B cell (primary cell): ENCODE data around the gene NIPBL. TPM values are rescaled to one million over a fixed set of nuclear protein-coding genes. Genes with fewer than 3 reads are reported as not detected.

Source experiments
- ATAC-seq: fragments of 200-7000 bp; cut with Tn5 transposase; one replicate; pipeline ENCODE4 v1.10.0; 2021; ENCODE audit warnings: low read depth, mild to moderate bottlenecking, moderate number of reproducible peaks, moderate library complexity
- CTCF ChIA-PET: fragments of 350-600 bp; sonication (Branson Sonifier 250); formaldehyde crosslinking; loops from one replicate; lab custom pipeline; 2021; ENCODE audit warnings: antibody characterized with exemption, inconsistent platforms; lab: Charles Lee
- POLR2A ChIA-PET: fragments of 350-600 bp; sonication (Branson Sonifier 250); formaldehyde crosslinking; loops from one replicate; lab custom pipeline; 2021; ENCODE audit warnings: antibody characterized with exemption; lab: Charles Lee
- DNase-seq: peaks from one replicate; pipeline ENCODE4 v3.0.0; 2013
- H2AFZ ChIP-seq: 2 replicates; pipeline ENCODE4 v1.6.1; 2012; ENCODE audit warnings: mild to moderate bottlenecking, low read depth, low read length; ENCODE audit not compliant: insufficient read depth, poor library complexity, severe bottlenecking
- H3K27ac ChIP-seq, 2 donors: 1 replicate in 1 of 2; 2 replicates in 1 of 2; pipeline ENCODE4 v1.5.1; 2012 to 2013; ENCODE audit warnings: low read length in 2 of 2, mild to moderate bottlenecking in 2 of 2, moderate library complexity in 1 of 2
- H3K27me3 ChIP-seq, 4 experiments: fragments of 200-600 bp in 1 of 4; sonication (generic) in 1 of 4; replicated peaks in 1 of 4; 1 replicate in 2 of 4; 2 replicates in 2 of 4; pipeline versions ENCODE4 v1.6.1 to v1.7.0; 2013 to 2016; ENCODE audit warnings: low read length in 3 of 4, mild to moderate bottlenecking in 2 of 4, mixed read lengths in 1 of 4, moderate library complexity in 1 of 4; ENCODE audit not compliant: insufficient read depth in 4 of 4, control insufficient read depth in 3 of 4; ENCODE audit errors: control extremely low read depth in 1 of 4
- H3K36me3 ChIP-seq, 2 experiments: replicated peaks in 1 of 2; 1 replicate in 1 of 2; 2 replicates in 1 of 2; pipeline versions ENCODE4 v1.6.1 to v1.7.1; 2013; ENCODE audit warnings: low read length in 1 of 2; ENCODE audit not compliant: insufficient read depth in 2 of 2, control insufficient read depth in 1 of 2; ENCODE audit errors: control extremely low read depth in 1 of 2, extremely low read depth in 1 of 2
- H3K4me1 ChIP-seq, 2 donors: fragments of 200-600 bp in 1 of 2; sonication (generic) in 1 of 2; 1 replicate in 1 of 2; 2 replicates in 1 of 2; pipeline versions ENCODE4 v1.5.1 to v1.6.1; 2013 to 2017; ENCODE audit warnings: low read length in 2 of 2; ENCODE audit not compliant: control insufficient read depth in 2 of 2, insufficient read depth in 2 of 2
- H3K4me2 ChIP-seq: replicated peaks from 2 replicates; pipeline ENCODE3; 2012; ENCODE audit warnings: mild to moderate bottlenecking, low read depth, low read length; ENCODE audit not compliant: poor library complexity, severe bottlenecking
- H3K4me3 ChIP-seq, 5 experiments: fragments of 200-600 bp in 1 of 5; sonication (generic) in 1 of 5; 1 replicate in 3 of 5; 2 replicates in 2 of 5; pipeline versions ENCODE4 v1.5.1 to v1.7.0; 2011 to 2016; ENCODE audit warnings: low read length in 4 of 5, mild to moderate bottlenecking in 4 of 5, low read depth in 2 of 5, control low read depth in 1 of 5, moderate library complexity in 1 of 5; ENCODE audit not compliant: insufficient read depth in 1 of 5; ENCODE audit errors: control extremely low read depth in 1 of 5, extremely low read depth in 1 of 5
- H3K79me2 ChIP-seq: fragments of 200-600 bp; sonication (generic); one replicate; pipeline ENCODE4 v1.6.0; 2016; ENCODE audit warnings: low read length; ENCODE audit not compliant: control insufficient read depth, insufficient read depth
- H3K9ac ChIP-seq: fragments of 200-600 bp; sonication (generic); 2 replicates; pipeline ENCODE4 v1.6.1; 2017; ENCODE audit warnings: mild to moderate bottlenecking, low read length, moderate library complexity
- H3K9me3 ChIP-seq, 3 donors: one replicate each; pipeline versions ENCODE4 v1.6.1 to v1.7.1; 2013; ENCODE audit warnings: low read length in 2 of 3; ENCODE audit not compliant: control insufficient read depth in 2 of 3, insufficient read depth in 1 of 3; ENCODE audit errors: control extremely low read depth in 1 of 3
- H4K20me1 ChIP-seq: 2 replicates; pipeline ENCODE4 v1.6.0; 2012; ENCODE audit warnings: mild to moderate bottlenecking, low read length; ENCODE audit not compliant: insufficient read depth, control insufficient read depth, poor library complexity, severe bottlenecking
- H3K27ac Mint-ChIP-seq: one replicate; pipeline ENCODE4 v1.8.0; 2021; ENCODE audit warnings: mixed read lengths
- H3K27me3 Mint-ChIP-seq: one replicate; pipeline ENCODE4 v1.8.0; 2021; ENCODE audit warnings: mixed read lengths
- H3K4me1 Mint-ChIP-seq: one replicate; pipeline ENCODE4 v1.8.0; 2021; ENCODE audit warnings: mixed read lengths
- H3K4me3 Mint-ChIP-seq: one replicate; pipeline ENCODE4 v1.8.0; 2021; ENCODE audit warnings: mixed read lengths
- H3K9me3 Mint-ChIP-seq: one replicate; pipeline ENCODE4 v1.8.0; 2022; ENCODE audit warnings: mixed read lengths; ENCODE audit not compliant: insufficient read depth
- EZH2 ChIP-seq: IDR thresholded peaks from 2 replicates; pipeline ENCODE4 v1.6.1; 2012; ENCODE audit warnings: borderline replicate concordance, low read depth, mild to moderate bottlenecking, moderate library complexity, low read length; ENCODE audit not compliant: insufficient read depth, poor library complexity, severe bottlenecking
- WGBS: methylation state at CpG from one replicate; pipeline ENCODE4 v1.1.5; 2013; ENCODE audit warnings: missing lambda C conversion rate; ENCODE audit not compliant: insufficient coverage; 5-methylcytosine and 5-hydroxymethylcytosine counted together
- intact Hi-C: fragments of 100-400 bp; cut with micrococcal nuclease; formaldehyde crosslinking; loops from one replicate; pipeline ENCODE4 v1.10.0; 2022
- polyA plus RNA-seq: library from polyadenylated mRNA; depleted of rRNA; stranded (reverse); fragments of >200 nt; gene quantifications from 2 replicates; pipeline ENCODE4 v1.2.3, GENCODE V29; 2012
- total RNA-seq, 2 donors: library from RNA; stranded (reverse); fragments of 120-200 nt in 1 of 2; gene quantifications; 1 replicate in 1 of 2; 2 replicates in 1 of 2; pipeline versions ENCODE4 v1.2.3 to v1.2.4, GENCODE V29; 2013 to 2022
- TF ChIP-seq, protein P1 (sequence below): fragments of 200-600 bp; IDR thresholded peaks from one replicate; pipeline ENCODE4 v1.8.0; 2022; ENCODE audit warnings: antibody characterized with exemption, mild to moderate bottlenecking

NIPBL gene
- total and polyA plus RNA-seq, 2 donors (not counting 1 experiment from before 2014, with no cell fraction given) = 24.7 to 112 TPM

DNA sequence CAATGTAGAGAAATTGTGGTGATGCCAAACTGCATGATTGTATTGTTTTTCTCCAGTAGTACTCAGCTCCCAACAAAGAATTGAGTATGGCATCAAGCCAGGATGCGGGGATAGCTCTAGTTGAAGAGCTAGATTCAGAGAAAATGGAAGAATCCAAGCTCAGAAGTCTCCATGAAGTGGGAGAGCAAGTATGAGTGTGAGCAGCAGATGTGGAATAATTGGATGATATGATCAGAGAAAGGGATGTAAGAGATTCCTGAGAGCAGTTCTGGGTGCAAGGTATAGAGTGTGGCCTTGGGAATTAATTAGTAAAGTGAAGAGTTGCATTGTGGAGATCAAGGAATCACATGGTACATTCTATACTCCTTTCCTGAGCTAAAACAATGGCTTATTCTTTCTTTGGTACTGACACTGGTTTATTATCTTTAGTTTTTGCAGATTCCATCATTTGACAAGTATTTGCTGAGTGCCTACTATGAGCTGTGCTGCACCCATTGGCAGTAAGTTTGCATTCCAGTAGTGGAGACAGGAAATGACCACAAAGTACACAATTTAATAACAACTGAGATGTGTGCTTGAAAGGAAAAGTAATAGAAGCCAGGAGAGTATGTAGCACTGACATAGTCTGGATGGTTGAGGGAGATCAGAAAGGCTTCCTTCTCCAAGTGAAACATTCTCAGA is 195.5 kb downstream of the NIPBL start:
- POLR2A ChIA-PET = no interaction called here
- no peaks in the 10 kb centered on the region for H3K4me1 ChIP-seq
- Mint-ChIP-seq H3K4me3 (no peak overlapping the region), H3K4me1 (no peaks in the 10 kb centered on the region), H3K27me3 (no peaks in the 10 kb centered on the region), H3K27ac (no peak overlapping the region), H3K9me3 (no peaks in the 10 kb centered on the region)
- TF ChIP-seq, protein P1, sequence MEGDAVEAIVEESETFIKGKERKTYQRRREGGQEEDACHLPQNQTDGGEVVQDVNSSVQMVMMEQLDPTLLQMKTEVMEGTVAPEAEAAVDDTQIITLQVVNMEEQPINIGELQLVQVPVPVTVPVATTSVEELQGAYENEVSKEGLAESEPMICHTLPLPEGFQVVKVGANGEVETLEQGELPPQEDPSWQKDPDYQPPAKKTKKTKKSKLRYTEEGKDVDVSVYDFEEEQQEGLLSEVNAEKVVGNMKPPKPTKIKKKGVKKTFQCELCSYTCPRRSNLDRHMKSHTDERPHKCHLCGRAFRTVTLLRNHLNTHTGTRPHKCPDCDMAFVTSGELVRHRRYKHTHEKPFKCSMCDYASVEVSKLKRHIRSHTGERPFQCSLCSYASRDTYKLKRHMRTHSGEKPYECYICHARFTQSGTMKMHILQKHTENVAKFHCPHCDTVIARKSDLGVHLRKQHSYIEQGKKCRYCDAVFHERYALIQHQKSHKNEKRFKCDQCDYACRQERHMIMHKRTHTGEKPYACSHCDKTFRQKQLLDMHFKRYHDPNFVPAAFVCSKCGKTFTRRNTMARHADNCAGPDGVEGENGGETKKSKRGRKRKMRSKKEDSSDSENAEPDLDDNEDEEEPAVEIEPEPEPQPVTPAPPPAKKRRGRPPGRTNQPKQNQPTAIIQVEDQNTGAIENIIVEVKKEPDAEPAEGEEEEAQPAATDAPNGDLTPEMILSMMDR = no peak
- no peak for TF ChIP-seq EZH2
- no peaks in the 10 kb centered on the region for H3K9me3 ChIP-seq
- H3K9ac ChIP-seq = no peak overlapping the region
- no peaks in the 10 kb centered on the region for H3K36me3 ChIP-seq
- 100% methylated on average over 1 of the region's 1 CpG for WGBS
- H3K4me2 ChIP-seq = no peak overlapping the region
- no peak for ATAC-seq
- H3K79me2 ChIP-seq = no peaks in the 10 kb centered on the region
- CTCF ChIA-PET = interaction anchor here (0.5 to 0.7 kb wide), 2 partner anchors 385 to 1369 kb away, joined by 3 read pairs; no protein-coding TSS in a partner anchor
- H3K4me3 ChIP-seq = no peak overlapping the region
- H4K20me1 ChIP-seq = no peaks in the 10 kb centered on the region
- H3K27ac ChIP-seq = no peak overlapping the region
- DNase-seq = no peak
- intact Hi-C loops = no loop called here
- no peaks in the 10 kb centered on the region for H3K27me3 ChIP-seq
- H2AFZ ChIP-seq = no peak overlapping the region

DNA sequence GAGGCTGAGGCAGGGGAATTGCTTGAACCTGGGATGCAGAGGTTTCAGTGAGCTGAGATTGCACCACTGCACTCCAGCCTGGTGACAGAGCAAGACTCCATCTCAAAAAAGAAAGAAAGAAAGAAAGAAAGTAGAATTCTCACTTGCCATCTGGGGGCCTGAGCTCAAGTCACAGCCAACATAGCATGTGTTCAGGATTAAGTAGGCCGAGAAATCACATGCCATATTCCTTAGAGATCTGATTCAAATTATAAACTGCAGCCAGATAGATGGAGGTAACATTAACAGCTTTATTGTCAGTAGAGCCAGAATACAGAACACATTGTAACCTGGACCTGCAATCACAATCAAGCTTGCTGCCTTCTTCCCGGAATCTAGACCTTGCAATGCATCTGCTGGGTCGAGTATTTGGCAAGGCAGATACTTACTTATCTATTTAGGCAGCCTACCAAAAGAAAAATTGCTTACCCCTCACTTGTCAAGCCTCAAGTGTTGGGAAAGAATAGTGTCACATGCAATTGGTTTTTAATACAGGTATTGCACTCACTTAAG is 198.9 kb downstream of the NIPBL start:
- Histone ChIP-seq H3K27me3 (no peaks in the 10 kb centered on the region), H3K79me2 (no peaks in the 10 kb centered on the region), H3K4me2 (no peak overlapping the region), H3K4me1 (no peaks in the 10 kb centered on the region), H2AFZ (no peak overlapping the region), H4K20me1 (no peaks in the 10 kb centered on the region), H3K4me3 (no peak overlapping the region), H3K9ac (no peak overlapping the region), H3K9me3 (no peaks in the 10 kb centered on the region), H3K27ac (no peak overlapping the region), H3K36me3 (peaks cover 0 to under 1% of the 10 kb centered on the region in 2 experiments)
- ATAC-seq (no peak), DNase-seq (no peak)
- intact Hi-C loops = no loop called here
- H3K4me3 Mint-ChIP-seq = no peak overlapping the region
- H3K27me3 Mint-ChIP-seq = no peaks in the 10 kb centered on the region
- TF ChIP-seq EZH2 = no peak
- TF ChIP-seq, protein P1 = no peak
- CTCF ChIA-PET = no interaction called here
- 100% methylated on average over 1 of the region's 3 CpGs for WGBS
- no peaks in the 10 kb centered on the region for H3K4me1 Mint-ChIP-seq
- no peak overlapping the region for H3K27ac Mint-ChIP-seq
- H3K9me3 Mint-ChIP-seq = no peaks in the 10 kb centered on the region
- POLR2A ChIA-PET = no interaction called here
